Upper lobe of left lung (tissue), 4 donors: ENCODE results near the gene ADGRV1.

Source experiments
- POLR2AphosphoS5 ChIP-seq, 2 donors: sonication (generic); formaldehyde crosslinking; IDR thresholded peaks; one replicate each; pipeline ENCODE4 v1.5.1; 2017; ENCODE audit warnings: antibody characterized with exemption in 2 of 2
- TF ChIP-seq, protein P1 (sequence below), 6 experiments: fragments of 450-650 bp in 4 of 6; fragments of 200-600 bp in 2 of 6; sonication (generic) in 2 of 6; IDR thresholded peaks; one replicate each; pipeline ENCODE4 v1.5.1; 2016 to 2019; ENCODE audit warnings: antibody characterized with exemption in 6 of 6

DNA sequence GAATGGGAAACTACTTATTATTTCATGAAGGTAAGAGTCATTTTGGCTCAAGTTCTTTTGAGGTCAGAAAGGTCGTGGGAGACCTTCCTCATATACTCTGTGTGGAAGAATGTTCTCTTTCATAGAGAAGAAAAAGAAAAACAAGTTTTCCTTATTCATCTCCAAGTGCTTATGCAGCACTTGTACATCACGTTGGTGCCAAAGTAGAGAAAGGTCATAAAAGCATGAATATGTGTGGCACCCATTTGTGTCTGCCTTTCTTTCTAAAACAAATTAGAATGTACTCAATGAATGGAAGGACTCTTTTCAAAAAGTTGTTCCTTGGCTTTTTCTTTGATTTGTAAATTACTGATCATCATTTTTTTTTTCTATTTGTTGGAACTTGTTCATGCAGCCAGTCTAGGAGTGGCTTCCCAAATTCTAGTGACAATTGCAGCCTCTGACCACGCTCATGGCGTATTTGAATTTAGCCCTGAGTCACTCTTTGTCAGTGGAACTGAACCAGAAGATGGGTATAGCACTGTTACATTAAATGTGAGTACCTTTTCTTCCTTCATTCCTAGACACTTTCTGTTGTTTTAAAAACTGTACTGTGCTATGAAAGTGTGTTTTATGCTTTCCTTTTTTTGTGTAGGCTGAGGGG lies 122.4 kb downstream of the ADGRV1 start:
- TF ChIP-seq, protein P1, sequence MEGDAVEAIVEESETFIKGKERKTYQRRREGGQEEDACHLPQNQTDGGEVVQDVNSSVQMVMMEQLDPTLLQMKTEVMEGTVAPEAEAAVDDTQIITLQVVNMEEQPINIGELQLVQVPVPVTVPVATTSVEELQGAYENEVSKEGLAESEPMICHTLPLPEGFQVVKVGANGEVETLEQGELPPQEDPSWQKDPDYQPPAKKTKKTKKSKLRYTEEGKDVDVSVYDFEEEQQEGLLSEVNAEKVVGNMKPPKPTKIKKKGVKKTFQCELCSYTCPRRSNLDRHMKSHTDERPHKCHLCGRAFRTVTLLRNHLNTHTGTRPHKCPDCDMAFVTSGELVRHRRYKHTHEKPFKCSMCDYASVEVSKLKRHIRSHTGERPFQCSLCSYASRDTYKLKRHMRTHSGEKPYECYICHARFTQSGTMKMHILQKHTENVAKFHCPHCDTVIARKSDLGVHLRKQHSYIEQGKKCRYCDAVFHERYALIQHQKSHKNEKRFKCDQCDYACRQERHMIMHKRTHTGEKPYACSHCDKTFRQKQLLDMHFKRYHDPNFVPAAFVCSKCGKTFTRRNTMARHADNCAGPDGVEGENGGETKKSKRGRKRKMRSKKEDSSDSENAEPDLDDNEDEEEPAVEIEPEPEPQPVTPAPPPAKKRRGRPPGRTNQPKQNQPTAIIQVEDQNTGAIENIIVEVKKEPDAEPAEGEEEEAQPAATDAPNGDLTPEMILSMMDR (IDR thresholded peaks at IDR 0.05): no peak
- TF ChIP-seq POLR2AphosphoS5 (IDR thresholded peaks at IDR 0.05): no peak
